Fibroblast of mammary gland (primary cell): ENCODE measurements around the gene DOLPP1.

Experiments
- DNase-seq: peaks from one replicate; pipeline ENCODE4 v3.0.0-alpha.2; 2010; ENCODE audit warnings: low read depth
- H3K4me3 ChIP-seq: 2 replicates; pipeline ENCODE4 v1.5.1; 2011; ENCODE audit warnings: low read depth, mild to moderate bottlenecking, low read length, moderate library complexity; ENCODE audit not compliant: control insufficient read depth
- CTCF ChIP-seq: conservative IDR thresholded peaks from 2 replicates; pipeline ENCODE4 v1.5.1; 2011; ENCODE audit warnings: low read depth, low read length, inconsistent platforms; ENCODE audit not compliant: control insufficient read depth, insufficient read depth

Gene DOLPP1

DNA sequence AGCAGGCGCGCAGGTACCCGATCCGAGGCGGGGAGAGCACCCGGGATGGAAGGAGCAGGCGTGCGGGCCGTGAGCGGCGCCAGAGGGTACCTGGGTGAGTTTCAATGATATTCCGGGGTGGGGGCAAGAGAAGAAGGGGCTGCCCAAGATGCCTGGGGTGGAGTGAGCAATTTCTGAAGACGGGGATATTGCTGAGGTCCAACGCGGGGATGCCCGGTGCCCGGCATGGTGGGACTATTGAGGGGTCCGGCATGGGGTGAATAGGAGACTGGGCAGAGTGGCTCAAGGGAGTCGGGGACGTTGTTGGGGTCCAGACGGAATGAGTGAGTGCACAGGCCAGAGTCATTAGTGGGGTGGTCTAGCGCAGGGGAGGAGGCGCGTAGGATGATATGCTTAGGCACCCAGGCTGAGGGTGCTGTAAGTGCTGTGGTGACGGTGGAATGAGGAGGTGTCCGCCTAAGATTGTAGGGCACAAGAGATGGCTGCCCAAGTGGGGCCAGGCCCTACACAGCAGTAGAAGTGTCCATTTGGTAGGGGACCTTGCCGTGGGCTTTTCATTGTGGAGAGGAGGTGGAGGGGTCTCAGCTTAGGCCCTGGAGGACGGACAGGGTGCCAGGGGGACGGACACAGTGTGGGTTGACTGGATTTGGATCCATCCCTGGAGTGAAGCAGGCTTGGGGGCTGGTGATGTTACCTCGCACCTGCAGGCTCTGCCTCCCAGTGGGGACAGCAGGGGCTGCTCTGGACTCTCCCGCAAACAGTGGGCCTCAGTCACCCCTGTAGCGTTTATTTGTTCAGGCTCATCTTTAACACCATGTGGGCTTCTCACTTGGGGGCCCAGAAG lies 43.8 kb upstream of the DOLPP1 start:
- no peak for TF ChIP-seq CTCF
- DNase-seq = no peak
- H3K4me3 ChIP-seq = peak overlapping the region; percentile 94

DNA sequence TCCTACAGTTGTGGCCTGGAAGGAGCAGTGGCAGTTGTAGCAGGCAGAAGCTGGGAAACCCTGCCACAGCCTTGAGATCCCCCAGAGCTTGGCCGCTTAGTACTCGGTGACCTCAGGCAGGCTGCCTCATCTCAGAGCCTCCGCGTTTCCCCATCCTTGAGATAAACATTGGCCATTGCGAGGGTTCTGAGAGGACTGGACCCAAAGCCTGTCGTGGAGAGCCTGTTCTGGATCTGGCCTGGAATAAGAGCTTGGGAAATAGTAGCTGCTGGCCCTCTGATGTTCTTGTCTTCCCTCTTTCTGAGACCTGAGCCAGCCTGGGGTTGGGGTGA lies 43.2 kb upstream of the DOLPP1 start:
- no peak for DNase-seq
- no peak for TF ChIP-seq CTCF
- H3K4me3 ChIP-seq = peak overlapping the region; percentile 94

- no peak for TF ChIP-seq CTCF
- H3K4me3 ChIP-seq = peak overlapping the region; percentile 94
- DNase-seq = no peak
These were observed 42.6 kb upstream of the DOLPP1 start for GRCh38 chr9:129038109-129038852.

GRCh38 chr9:129040113-129040643 lies 40.7 kb upstream of the DOLPP1 start:
- TF ChIP-seq CTCF = no peak
- DNase-seq = no peak
- H3K4me3 ChIP-seq = no peak overlapping the region

GRCh38 chr9:129042016-129042415 lies 38.9 kb upstream of the DOLPP1 start:
- no peak for DNase-seq
- TF ChIP-seq CTCF = no peak

DNA sequence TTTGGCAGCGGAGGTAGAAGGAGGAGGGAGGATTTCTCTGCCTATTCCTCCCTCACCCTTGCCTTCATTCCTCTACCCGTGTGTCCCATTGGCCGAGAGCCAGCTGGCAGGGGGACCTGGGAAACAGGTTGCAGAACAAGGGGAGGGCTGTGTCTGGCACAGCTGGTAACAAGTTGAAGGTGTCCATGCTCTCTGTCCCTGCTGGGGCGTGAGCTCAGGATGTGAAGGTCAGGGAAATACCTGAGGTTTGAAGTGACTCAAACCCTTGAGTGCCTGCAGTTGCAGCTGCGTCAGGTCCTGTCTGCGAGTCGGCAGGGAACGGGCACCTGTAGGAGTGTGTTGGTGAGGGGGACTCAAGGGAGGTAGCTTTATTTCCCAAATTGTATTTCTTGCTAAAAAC lies 28.3 kb upstream of the DOLPP1 start:
- no peak for DNase-seq
- no peak for TF ChIP-seq CTCF
- no peak overlapping the region for H3K4me3 ChIP-seq

More at GRCh38 chr9:129042016-129042415, 38.9 kb upstream of the DOLPP1 start:
- no peak overlapping the region for H3K4me3 ChIP-seq
